Activated CD8-positive, alpha-beta memory T cell treated with anti-CD3 and anti-CD28 coated beads for 1 hour (primary cell): ENCODE data around the gene ZNF622.
"Not testable (repeated sequence)": the region's sequence is repeated elsewhere in the genome, so short reads cannot be mapped to it uniquely, and the experiment has no call there.

Experiments
- DNase-seq, 2 donors: peaks; one replicate each; pipeline ENCODE4 v3.0.0-alpha.2; 2020; ENCODE audit warnings: low read depth in 1 of 2; ENCODE audit errors: extremely low read depth in 1 of 2

Gene ZNF622

GRCh38 chr5:16436065-16436682 is 29.4 kb downstream of the ZNF622 start:
- DNase-seq = not testable (repeated sequence)

GRCh38 chr5:16431490-16431889 is 34.1 kb downstream of the ZNF622 start:
- DNase-seq = no peak

- no peak for DNase-seq
These were observed 35.1 kb downstream of the ZNF622 start for GRCh38 chr5:16430349-16431089.

GRCh38 chr5:16428359-16428758 is 37.2 kb downstream of the ZNF622 start:
- DNase-seq = no peak

GRCh38 chr5:16427587-16427986 is 38.0 kb downstream of the ZNF622 start:
- DNase-seq = no peak

GRCh38 chr5:16418471-16418922 is 47.1 kb downstream of the ZNF622 start:
- DNase-seq = no peak

GRCh38 chr5:16417398-16418074 is 48.1 kb downstream of the ZNF622 start:
- no peak for DNase-seq

- no peak for DNase-seq
These were observed 50.7 kb downstream of the ZNF622 start for GRCh38 chr5:16414861-16415260.

GRCh38 chr5:16413166-16413860 is 52.3 kb downstream of the ZNF622 start:
- no peak for DNase-seq

- no peak for DNase-seq
These were observed 53.0 kb downstream of the ZNF622 start for GRCh38 chr5:16412556-16412955.

GRCh38 chr5:16411741-16412455 is 53.7 kb downstream of the ZNF622 start:
- no peak for DNase-seq

- no peak for DNase-seq
These were observed 54.4 kb downstream of the ZNF622 start for GRCh38 chr5:16411235-16411634.

GRCh38 chr5:16410338-16410737 is 55.3 kb downstream of the ZNF622 start:
- no peak for DNase-seq

GRCh38 chr5:16406630-16407029 is 59.0 kb downstream of the ZNF622 start:
- DNase-seq = no peak

GRCh38 chr5:16406023-16406422 is 59.6 kb downstream of the ZNF622 start:
- no peak for DNase-seq
